ENCODE measurements around the gene M1AP.
A peak's percentile ranks its signal among the peaks of the same experiment; 100 is the strongest.

The M1AP gene

GRCh38 chr2:74554820-74555531, 93.2 kb downstream of the M1AP start:
- Histone ChIP-seq H3K27me3 (ENCODE audit: insufficient read depth, low read length) (no peaks in the 10 kb centered on the region), H3K79me2 (ENCODE audit: control insufficient read depth, insufficient read depth, low read length, unreplicated experiment) (peaks cover 65% of the 10 kb centered on the region), H2AFZ (ENCODE audit: low read length, unreplicated experiment) (peak overlapping the region; percentile 49), H3K4me3 (ENCODE audit: low read depth, low read length) (peak overlapping the region; percentile 97), H3K27ac (ENCODE audit: low read depth, low read length) (peak overlapping the region; percentile 89), H3K4me1 (ENCODE audit: control insufficient read depth, insufficient read depth, low read length, unreplicated experiment) (peaks cover 51% of the 10 kb centered on the region), H3K36me3 (ENCODE audit: insufficient read depth, low read length) (peaks cover 9% of the 10 kb centered on the region; the same call in 1 of the 2 replicates)

- Histone ChIP-seq H3K36me3 (ENCODE audit: insufficient read depth, low read length) (peaks cover 15% of the 10 kb centered on the region; the same call in 1 of the 2 replicates), H3K27me3 (ENCODE audit: insufficient read depth, low read length) (no peaks in the 10 kb centered on the region), H2AFZ (ENCODE audit: low read length, unreplicated experiment) (peak within 1 kb of the TSS; percentile 63), H3K4me1 (ENCODE audit: control insufficient read depth, insufficient read depth, low read length, unreplicated experiment) (peaks cover 56% of the 10 kb centered on the region), H3K4me3 (ENCODE audit: low read depth, low read length) (peak within 1 kb of the TSS; percentile 97), H3K27ac (ENCODE audit: low read depth, low read length) (peak within 1 kb of the TSS; percentile 89), H3K79me2 (ENCODE audit: control insufficient read depth, insufficient read depth, low read length, unreplicated experiment) (peaks cover 73% of the 10 kb centered on the region)
Measured at GRCh38 chr2:74553892-74554819, 94.0 kb downstream of the M1AP start, which contains the start of the genes DOK1 and LOXL3. DOK1 (plus strand) TSS chr2:74554720; CDS start chr2:74554755, 35 bp downstream. LOXL3 (minus strand) TSS chr2:74553942; CDS start chr2:74552634, 1,308 bp downstream.

DNA sequence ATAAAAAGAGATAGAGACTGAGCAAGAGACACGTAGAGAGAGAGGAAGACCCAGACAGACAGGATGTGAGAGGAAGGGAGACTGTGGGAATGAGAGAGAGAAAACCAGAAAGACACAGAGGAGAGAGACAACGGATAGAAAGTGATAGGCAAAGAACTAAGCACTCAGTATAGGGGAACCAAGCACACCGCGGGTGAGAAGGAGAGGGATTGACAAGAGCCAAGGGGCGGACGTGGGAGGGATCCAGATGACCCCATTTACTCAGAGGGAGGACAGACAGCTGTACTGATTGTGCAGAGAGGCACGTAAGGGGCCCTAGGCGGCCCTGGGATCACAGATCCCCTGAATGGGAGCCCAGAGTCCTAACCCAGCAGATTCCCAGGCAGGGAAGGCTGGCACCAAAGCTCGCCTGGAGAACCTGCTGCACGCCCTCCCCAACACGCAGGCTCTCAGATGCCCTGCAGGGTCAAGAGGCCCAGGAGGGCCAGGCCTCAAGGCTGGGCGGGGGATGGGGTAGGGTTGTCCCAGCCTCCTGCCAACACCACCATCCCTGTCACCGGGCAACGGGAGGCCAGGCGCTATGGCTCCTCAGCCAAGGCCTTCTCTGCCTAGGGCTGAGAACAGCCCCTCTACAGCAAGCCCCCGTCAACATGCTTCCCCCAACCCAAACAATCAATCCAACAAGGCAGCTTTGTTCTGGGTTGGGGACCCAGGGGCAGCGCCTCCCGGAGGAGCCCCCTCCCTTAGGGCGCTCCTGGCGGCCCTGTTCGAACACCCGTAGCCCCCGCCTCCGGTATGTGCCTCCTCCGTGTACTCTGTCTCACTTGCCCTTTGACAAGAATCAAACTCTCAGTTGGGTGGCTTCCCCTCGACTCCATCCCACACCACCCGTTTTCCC, 95.0 kb downstream of the M1AP start:
- H3K79me2 ChIP-seq (ENCODE audit: control insufficient read depth, insufficient read depth, low read length, unreplicated experiment), result peaks cover 79% of the 10 kb centered on the region
- peaks cover 56% of the 10 kb centered on the region for H3K4me1 ChIP-seq (ENCODE audit: control insufficient read depth, insufficient read depth, low read length, unreplicated experiment)
- peaks cover 16% of the 10 kb centered on the region; the same call in 1 of the 2 replicates for H3K36me3 ChIP-seq (ENCODE audit: insufficient read depth, low read length)
- H3K27ac ChIP-seq (ENCODE audit: low read depth, low read length), result peak overlapping the region; percentile 89
- H3K27me3 ChIP-seq (ENCODE audit: insufficient read depth, low read length), result no peaks in the 10 kb centered on the region
- peak overlapping the region; percentile 97 for H3K4me3 ChIP-seq (ENCODE audit: low read depth, low read length)
- peak overlapping the region; percentile 53 for H2AFZ ChIP-seq (ENCODE audit: low read length, unreplicated experiment)

GRCh38 chr2:74551942-74552913, 95.9 kb downstream of the M1AP start:
- Histone ChIP-seq H3K79me2 (ENCODE audit: control insufficient read depth, insufficient read depth, low read length, unreplicated experiment) (peaks cover 81% of the 10 kb centered on the region), H3K27ac (ENCODE audit: low read depth, low read length) (peak overlapping the region; percentile 89), H3K36me3 (ENCODE audit: insufficient read depth, low read length) (peaks cover 18% of the 10 kb centered on the region), H3K4me1 (ENCODE audit: control insufficient read depth, insufficient read depth, low read length, unreplicated experiment) (peaks cover 59% of the 10 kb centered on the region), H2AFZ (ENCODE audit: low read length, unreplicated experiment) (peak overlapping the region; percentile 53), H3K27me3 (ENCODE audit: insufficient read depth, low read length) (no peaks in the 10 kb centered on the region), H3K4me3 (ENCODE audit: low read depth, low read length) (peak overlapping the region; percentile 97)

GRCh38 chr2:74551530-74551929, 96.6 kb downstream of the M1AP start:
- Histone ChIP-seq H3K4me1 (ENCODE audit: control insufficient read depth, insufficient read depth, low read length, unreplicated experiment) (peaks cover 53% of the 10 kb centered on the region), H3K27me3 (ENCODE audit: insufficient read depth, low read length) (no peaks in the 10 kb centered on the region), H3K27ac (ENCODE audit: low read depth, low read length) (peak overlapping the region; percentile 89), H3K36me3 (ENCODE audit: insufficient read depth, low read length) (peaks cover 15% of the 10 kb centered on the region), H3K79me2 (ENCODE audit: control insufficient read depth, insufficient read depth, low read length, unreplicated experiment) (peaks cover 75% of the 10 kb centered on the region), H3K4me3 (ENCODE audit: low read depth, low read length) (peak overlapping the region; percentile 97), H2AFZ (ENCODE audit: low read length, unreplicated experiment) (no peak overlapping the region)

GRCh38 chr2:74550231-74550630, 97.9 kb downstream of the M1AP start:
- Histone ChIP-seq H2AFZ (ENCODE audit: low read length, unreplicated experiment) (no peak overlapping the region), H3K4me1 (ENCODE audit: control insufficient read depth, insufficient read depth, low read length, unreplicated experiment) (peaks cover 44% of the 10 kb centered on the region), H3K27me3 (ENCODE audit: insufficient read depth, low read length) (no peaks in the 10 kb centered on the region), H3K4me3 (ENCODE audit: low read depth, low read length) (peak overlapping the region; percentile 97), H3K27ac (ENCODE audit: low read depth, low read length) (no peak overlapping the region), H3K36me3 (ENCODE audit: insufficient read depth, low read length) (peaks cover 15% of the 10 kb centered on the region), H3K79me2 (ENCODE audit: control insufficient read depth, insufficient read depth, low read length, unreplicated experiment) (peaks cover 70% of the 10 kb centered on the region)

GRCh38 chr2:74548900-74549826, 99.0 kb downstream of the M1AP start:
- Histone ChIP-seq H2AFZ (ENCODE audit: low read length, unreplicated experiment) (peak overlapping the region; percentile 36), H3K36me3 (ENCODE audit: insufficient read depth, low read length) (peaks cover 15% of the 10 kb centered on the region), H3K79me2 (ENCODE audit: control insufficient read depth, insufficient read depth, low read length, unreplicated experiment) (peaks cover 64% of the 10 kb centered on the region), H3K4me3 (ENCODE audit: low read depth, low read length) (peak overlapping the region; percentile 97), H3K27me3 (ENCODE audit: insufficient read depth, low read length) (no peaks in the 10 kb centered on the region), H3K4me1 (ENCODE audit: control insufficient read depth, insufficient read depth, low read length, unreplicated experiment) (peaks cover 44% of the 10 kb centered on the region), H3K27ac (ENCODE audit: low read depth, low read length) (peak overlapping the region; percentile 9; the same call in 1 of the 2 replicates)

GRCh38 chr2:74548285-74548899, 99.7 kb downstream of the M1AP start:
- Histone ChIP-seq H3K4me3 (ENCODE audit: low read depth, low read length) (peak overlapping the region; percentile 97), H2AFZ (ENCODE audit: low read length, unreplicated experiment) (no peak overlapping the region), H3K27ac (ENCODE audit: low read depth, low read length) (peak overlapping the region; percentile 9; the same call in 1 of the 2 replicates), H3K4me1 (ENCODE audit: control insufficient read depth, insufficient read depth, low read length, unreplicated experiment) (peaks cover 44% of the 10 kb centered on the region), H3K79me2 (ENCODE audit: control insufficient read depth, insufficient read depth, low read length, unreplicated experiment) (peaks cover 60% of the 10 kb centered on the region), H3K27me3 (ENCODE audit: insufficient read depth, low read length) (no peaks in the 10 kb centered on the region), H3K36me3 (ENCODE audit: insufficient read depth, low read length) (peaks cover 15% of the 10 kb centered on the region)

All from ACC112 (cell line).